ENCODE data around the gene SPATA20. TPM values are rescaled to one million over a fixed set of nuclear protein-coding genes. Genes with fewer than 3 reads are reported as not detected.

The SPATA20 gene
- total and polyA plus RNA-seq, 2 of the 13 experiments (the other 11 are each of a cell fraction or from before 2014, with no cell fraction given) = 36.1 to 64.8 TPM

GRCh38 chr17:50542795-50543774 lies 3.9 kb upstream of the SPATA20 start (continued):
- peak; percentile 89 for TF ChIP-seq SKIL (CRISPR knock-in tag; IDR thresholded peaks at IDR 0.05; ENCODE audit: borderline replicate concordance)
- TF ChIP-seq RBM39 (IDR thresholded peaks at IDR 0.05; ENCODE audit: low read depth, low read length, poor library complexity, severe bottlenecking) = no peak
- TF ChIP-seq ZNF382 (CRISPR knock-in tag; IDR thresholded peaks at IDR 0.05; ENCODE audit: borderline replicate concordance) = no peak
- 0 out of 2 replicates have a peak, but pooled peaks have one; percentile 46 for TF ChIP-seq FUBP1 (CRISPR knock-in tag; IDR thresholded peaks at IDR 0.05; ENCODE audit: borderline replicate concordance)
- no peak for TF ChIP-seq ZFP82 (CRISPR knock-in tag; IDR thresholded peaks at IDR 0.05; ENCODE audit: borderline replicate concordance)
- peak; percentile 22; the same call in 1 of the 2 replicates for TF ChIP-seq STAG1 (CRISPR knock-in tag; IDR thresholded peaks at IDR 0.05)
- TF ChIP-seq ATF4 (CRISPR knock-in tag; IDR thresholded peaks at IDR 0.05) = 0 out of 4 replicates have a peak, but pooled peaks have one; percentile 4 to 45
- TF ChIP-seq E2F5 (CRISPR knock-in tag; conservative IDR thresholded peaks at IDR 0.05) = no peak
- TF ChIP-seq ZNF552 (CRISPR knock-in tag; IDR thresholded peaks at IDR 0.05; ENCODE audit: borderline replicate concordance) = no peak
- peak; percentile 87 for TF ChIP-seq FOXP4 (CRISPR knock-in tag; IDR thresholded peaks at IDR 0.05)
- no peak for TF ChIP-seq ZNF639 (CRISPR knock-in tag; conservative IDR thresholded peaks at IDR 0.05)
- TF ChIP-seq POGK (CRISPR knock-in tag; conservative IDR thresholded peaks at IDR 0.05) = no peak
- no peak for TF ChIP-seq ZNF556 (CRISPR knock-in tag; IDR thresholded peaks at IDR 0.05; ENCODE audit: borderline replicate concordance)

Measured in HepG2 (cell line).